SK-N-SH (cell line): ENCODE data around the gene SLC35F1.

Experiments
- EP300 ChIP-seq, 2 experiments: IDR thresholded peaks; 2 replicates each; pipeline versions ENCODE4 v1.4.0 to v1.6.1; 2012; ENCODE audit warnings: borderline replicate concordance in 1 of 2, low read depth in 1 of 2, low read length in 1 of 2
- EZH2phosphoT487 ChIP-seq: fragments of 200-600 bp; sonication (generic); IDR thresholded peaks from 2 replicates; pipeline ENCODE4 v1.6.1; 2017; ENCODE audit warnings: low read depth, mixed run types, mild to moderate bottlenecking, antibody characterized with exemption, moderate library complexity, borderline replicate concordance
- GABPA ChIP-seq: IDR thresholded peaks from 2 replicates; pipeline ENCODE4 v1.4.0; 2012; ENCODE audit warnings: low read depth, mild to moderate bottlenecking
- RAD21 ChIP-seq: IDR thresholded peaks from 2 replicates; pipeline ENCODE4 v1.6.1; 2012; ENCODE audit warnings: mild to moderate bottlenecking, low read length
- SMC3 ChIP-seq: IDR thresholded peaks from 2 replicates; pipeline ENCODE4 v1.6.1; 2012; ENCODE audit warnings: low read depth, low read length, improper control_type of control experiment
- TEAD4 ChIP-seq: IDR thresholded peaks from 2 replicates; pipeline ENCODE4 v1.4.0; 2012; ENCODE audit warnings: mild to moderate bottlenecking, borderline replicate concordance; ENCODE audit not compliant: insufficient read depth
- TF ChIP-seq, protein P1 (sequence below): fragments of 200-600 bp; sonication (generic); IDR thresholded peaks from 2 replicates; pipeline ENCODE4 v1.6.1; 2017; ENCODE audit warnings: antibody characterized with exemption, mild to moderate bottlenecking, moderate library complexity
- TF ChIP-seq, protein P2 (sequence below): fragments of 150-350 bp; IDR thresholded peaks from 2 replicates; pipeline ENCODE4 v1.6.1; 2016; ENCODE audit warnings: mild to moderate bottlenecking, low read depth, low read length

DNA sequence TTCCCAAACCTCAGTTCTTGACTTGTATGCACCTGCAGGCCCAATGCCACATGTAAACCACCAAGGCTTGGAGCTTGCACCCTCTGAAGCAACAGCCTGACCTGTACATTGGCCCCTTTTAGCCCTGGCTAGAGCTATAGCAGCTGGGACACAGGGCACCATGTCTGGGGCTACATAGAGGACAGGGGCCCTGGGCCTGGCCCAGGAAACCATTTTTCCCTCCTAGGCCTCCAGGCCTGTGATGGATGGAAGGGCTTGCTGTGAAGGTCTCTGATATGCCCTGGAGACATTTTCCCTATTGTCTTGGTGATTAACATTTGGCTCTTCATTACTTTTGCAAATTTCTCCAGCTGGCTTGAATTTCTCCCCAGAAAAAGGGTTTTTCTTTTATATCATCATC is 64.6 kb downstream of the SLC35F1 start:
- no peak for TF ChIP-seq SMC3
- TF ChIP-seq TEAD4 = no peak
- TF ChIP-seq RAD21 = no peak
- TF ChIP-seq, protein P1, sequence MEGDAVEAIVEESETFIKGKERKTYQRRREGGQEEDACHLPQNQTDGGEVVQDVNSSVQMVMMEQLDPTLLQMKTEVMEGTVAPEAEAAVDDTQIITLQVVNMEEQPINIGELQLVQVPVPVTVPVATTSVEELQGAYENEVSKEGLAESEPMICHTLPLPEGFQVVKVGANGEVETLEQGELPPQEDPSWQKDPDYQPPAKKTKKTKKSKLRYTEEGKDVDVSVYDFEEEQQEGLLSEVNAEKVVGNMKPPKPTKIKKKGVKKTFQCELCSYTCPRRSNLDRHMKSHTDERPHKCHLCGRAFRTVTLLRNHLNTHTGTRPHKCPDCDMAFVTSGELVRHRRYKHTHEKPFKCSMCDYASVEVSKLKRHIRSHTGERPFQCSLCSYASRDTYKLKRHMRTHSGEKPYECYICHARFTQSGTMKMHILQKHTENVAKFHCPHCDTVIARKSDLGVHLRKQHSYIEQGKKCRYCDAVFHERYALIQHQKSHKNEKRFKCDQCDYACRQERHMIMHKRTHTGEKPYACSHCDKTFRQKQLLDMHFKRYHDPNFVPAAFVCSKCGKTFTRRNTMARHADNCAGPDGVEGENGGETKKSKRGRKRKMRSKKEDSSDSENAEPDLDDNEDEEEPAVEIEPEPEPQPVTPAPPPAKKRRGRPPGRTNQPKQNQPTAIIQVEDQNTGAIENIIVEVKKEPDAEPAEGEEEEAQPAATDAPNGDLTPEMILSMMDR = no peak
- TF ChIP-seq, protein P2, sequence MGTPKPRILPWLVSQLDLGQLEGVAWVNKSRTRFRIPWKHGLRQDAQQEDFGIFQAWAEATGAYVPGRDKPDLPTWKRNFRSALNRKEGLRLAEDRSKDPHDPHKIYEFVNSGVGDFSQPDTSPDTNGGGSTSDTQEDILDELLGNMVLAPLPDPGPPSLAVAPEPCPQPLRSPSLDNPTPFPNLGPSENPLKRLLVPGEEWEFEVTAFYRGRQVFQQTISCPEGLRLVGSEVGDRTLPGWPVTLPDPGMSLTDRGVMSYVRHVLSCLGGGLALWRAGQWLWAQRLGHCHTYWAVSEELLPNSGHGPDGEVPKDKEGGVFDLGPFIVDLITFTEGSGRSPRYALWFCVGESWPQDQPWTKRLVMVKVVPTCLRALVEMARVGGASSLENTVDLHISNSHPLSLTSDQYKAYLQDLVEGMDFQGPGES = no peak
- no peak for TF ChIP-seq GABPA
- TF ChIP-seq EZH2phosphoT487 = no peak
- no peak for TF ChIP-seq EP300 (IDR thresholded peaks at IDR 0.05; ENCODE audit: borderline replicate concordance in 1 of 2, low read depth in 1 of 2, low read length in 1 of 2)
